AG04449 (cell line): Measurements from ENCODE around the gene UPK1B.
"Not testable (repeated sequence)": the region's sequence is repeated elsewhere in the genome, so short reads cannot be mapped to it uniquely, and the experiment has no call there.

Experiments used
- CTCF ChIA-PET: fragments of 350-600 bp; formaldehyde crosslinking; extraction: SDS; loops from one replicate; lab custom pipeline; 2021; ENCODE audit warnings: antibody characterized with exemption; lab: Yijun Ruan, JAX
- POLR2A ChIA-PET: fragments of 400-600, 350-600 bp; formaldehyde crosslinking; extraction: SDS; loops from one replicate; lab custom pipeline; 2020; ENCODE audit warnings: antibody characterized with exemption, inconsistent platforms; lab: Yijun Ruan, JAX
- DNase-seq: peaks from one replicate; pipeline ENCODE4 v3.0.0-alpha.2; 2010; ENCODE audit warnings: low read depth, low spot score
- H3K4me3 ChIP-seq: 2 replicates; pipeline ENCODE4 v1.5.1; 2011; ENCODE audit warnings: low read depth, mild to moderate bottlenecking, control low read depth, low read length
- TF ChIP-seq, protein P1 (sequence below): IDR thresholded peaks from one replicate; pipeline ENCODE4 v1.5.1; 2011; ENCODE audit warnings: mild to moderate bottlenecking, moderate library complexity, low read length, control low read depth, inconsistent platforms; ENCODE audit not compliant: insufficient read depth; ENCODE audit errors: missing control alignments

UPK1B gene

DNA sequence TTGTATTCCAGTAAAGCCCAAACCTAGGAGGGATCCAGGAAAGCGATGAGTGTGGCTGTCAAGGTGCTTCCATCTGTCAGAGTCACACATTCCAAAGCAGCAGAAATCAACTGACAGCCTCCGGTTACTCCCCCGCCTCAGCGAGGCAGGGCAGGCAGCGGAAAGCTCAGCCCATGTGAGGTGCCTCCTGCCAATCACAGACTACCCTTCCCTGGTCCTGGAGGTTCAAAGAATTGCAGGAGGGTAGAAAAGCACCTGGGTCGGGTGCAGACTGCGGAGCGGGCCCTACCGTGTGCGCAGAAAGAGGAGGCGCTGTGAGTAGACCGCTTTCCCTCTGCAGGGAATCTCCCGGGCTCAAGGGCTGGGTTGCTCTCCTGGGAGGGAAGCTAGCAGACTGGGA is at the start of gene UPK1B:
Gene UPK1B (plus strand): TSS at position 274 of the 400 bp plus-strand sequence. CDS start 13,144 bp downstream, outside the sequence.
- no peak for DNase-seq
- TF ChIP-seq, protein P1, sequence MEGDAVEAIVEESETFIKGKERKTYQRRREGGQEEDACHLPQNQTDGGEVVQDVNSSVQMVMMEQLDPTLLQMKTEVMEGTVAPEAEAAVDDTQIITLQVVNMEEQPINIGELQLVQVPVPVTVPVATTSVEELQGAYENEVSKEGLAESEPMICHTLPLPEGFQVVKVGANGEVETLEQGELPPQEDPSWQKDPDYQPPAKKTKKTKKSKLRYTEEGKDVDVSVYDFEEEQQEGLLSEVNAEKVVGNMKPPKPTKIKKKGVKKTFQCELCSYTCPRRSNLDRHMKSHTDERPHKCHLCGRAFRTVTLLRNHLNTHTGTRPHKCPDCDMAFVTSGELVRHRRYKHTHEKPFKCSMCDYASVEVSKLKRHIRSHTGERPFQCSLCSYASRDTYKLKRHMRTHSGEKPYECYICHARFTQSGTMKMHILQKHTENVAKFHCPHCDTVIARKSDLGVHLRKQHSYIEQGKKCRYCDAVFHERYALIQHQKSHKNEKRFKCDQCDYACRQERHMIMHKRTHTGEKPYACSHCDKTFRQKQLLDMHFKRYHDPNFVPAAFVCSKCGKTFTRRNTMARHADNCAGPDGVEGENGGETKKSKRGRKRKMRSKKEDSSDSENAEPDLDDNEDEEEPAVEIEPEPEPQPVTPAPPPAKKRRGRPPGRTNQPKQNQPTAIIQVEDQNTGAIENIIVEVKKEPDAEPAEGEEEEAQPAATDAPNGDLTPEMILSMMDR, result no peak
- ChIA-PET POLR2A (no interaction called here), CTCF (no interaction called here)
- H3K4me3 ChIP-seq, result no peak within 1 kb of the TSS

DNA sequence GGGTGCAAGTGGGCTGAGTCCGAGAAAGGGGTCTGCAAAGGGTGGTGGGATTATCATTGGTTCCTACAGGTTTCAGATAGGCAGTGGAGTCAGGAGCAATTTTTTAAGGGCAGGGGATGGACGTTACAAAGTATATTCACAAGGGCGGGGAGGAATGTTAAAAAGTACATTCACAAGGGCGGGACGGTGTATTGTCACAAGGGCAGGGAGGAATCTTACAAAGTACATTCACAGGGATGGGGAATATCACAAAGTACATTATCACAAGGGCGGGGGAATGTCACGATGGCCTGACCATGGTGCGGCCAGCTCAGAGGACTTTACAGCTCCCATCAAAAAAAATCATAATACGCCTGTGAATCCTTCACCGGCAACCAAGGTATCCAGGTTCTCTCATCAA is 48.1 kb upstream of the UPK1B start:
- H3K4me3 ChIP-seq, result no peak overlapping the region
- CTCF ChIA-PET, result no interaction called here
- POLR2A ChIA-PET, result no interaction called here

GRCh38 chr3:119125742-119126504 is 47.5 kb upstream of the UPK1B start:
- TF ChIP-seq, protein P1, result no peak
- DNase-seq, result no peak
- no peak overlapping the region for H3K4me3 ChIP-seq
- CTCF ChIA-PET, result no interaction called here
- POLR2A ChIA-PET, result no interaction called here

More for the DNA sequence above, 48.1 kb upstream of the UPK1B start:
- no peak for DNase-seq
- TF ChIP-seq, protein P1, result no peak

DNA sequence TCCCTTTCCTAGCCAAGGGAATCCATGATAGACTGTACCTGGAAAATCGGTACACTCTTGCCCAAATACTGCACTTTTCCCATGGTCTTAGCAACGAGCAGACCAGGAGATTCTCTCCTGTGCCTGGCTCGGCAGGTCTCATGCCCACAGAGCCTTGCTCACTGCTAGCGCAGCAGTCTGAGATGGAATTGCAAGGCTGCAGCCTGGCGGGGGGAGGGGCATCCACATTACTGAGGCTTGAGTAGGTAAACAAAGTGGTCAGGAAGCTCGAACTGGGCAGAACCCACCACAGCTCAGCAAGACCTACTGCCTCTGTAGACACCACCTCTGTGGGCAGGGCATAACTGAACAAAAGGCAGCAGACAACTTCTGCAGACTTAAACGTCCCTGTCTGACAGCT is 43.1 kb upstream of the UPK1B start:
- POLR2A ChIA-PET, H3K4me3 ChIP-seq, DNase-seq, CTCF ChIA-PET: not testable (repeated sequence)

GRCh38 chr3:119132291-119132690 is 41.1 kb upstream of the UPK1B start:
- POLR2A ChIA-PET, DNase-seq, H3K4me3 ChIP-seq: not testable (repeated sequence)
- CTCF ChIA-PET, result interaction anchor here (0.6 kb wide), 1 partner anchor 248 kb away, joined by 3 read pairs; no protein-coding TSS in a partner anchor

GRCh38 chr3:119139360-119139759 is 34.0 kb upstream of the UPK1B start:
- DNase-seq, H3K4me3 ChIP-seq, POLR2A ChIA-PET: not testable (repeated sequence)
- CTCF ChIA-PET, result interaction anchor here (0.6 to 2.3 kb wide), 2 partner anchors 102 to 542 kb away, joined by 3 to 9 read pairs; partner anchors contain the start of gene B4GALT4

- no peak overlapping the region for H3K4me3 ChIP-seq
- TF ChIP-seq, protein P1, result no peak
- CTCF ChIA-PET, result interaction anchor here (2.3 kb wide), 1 partner anchor 101 kb away, joined by 9 read pairs; the partner anchor contains the start of gene B4GALT4
- POLR2A ChIA-PET, result no interaction called here
- DNase-seq, result no peak
These were observed 32.9 kb upstream of the UPK1B start for GRCh38 chr3:119140466-119140865.
